ENCODE measurements around the gene LBH.
A peak's percentile ranks its signal among the peaks of the same experiment; 100 is the strongest.

Gene LBH

DNA sequence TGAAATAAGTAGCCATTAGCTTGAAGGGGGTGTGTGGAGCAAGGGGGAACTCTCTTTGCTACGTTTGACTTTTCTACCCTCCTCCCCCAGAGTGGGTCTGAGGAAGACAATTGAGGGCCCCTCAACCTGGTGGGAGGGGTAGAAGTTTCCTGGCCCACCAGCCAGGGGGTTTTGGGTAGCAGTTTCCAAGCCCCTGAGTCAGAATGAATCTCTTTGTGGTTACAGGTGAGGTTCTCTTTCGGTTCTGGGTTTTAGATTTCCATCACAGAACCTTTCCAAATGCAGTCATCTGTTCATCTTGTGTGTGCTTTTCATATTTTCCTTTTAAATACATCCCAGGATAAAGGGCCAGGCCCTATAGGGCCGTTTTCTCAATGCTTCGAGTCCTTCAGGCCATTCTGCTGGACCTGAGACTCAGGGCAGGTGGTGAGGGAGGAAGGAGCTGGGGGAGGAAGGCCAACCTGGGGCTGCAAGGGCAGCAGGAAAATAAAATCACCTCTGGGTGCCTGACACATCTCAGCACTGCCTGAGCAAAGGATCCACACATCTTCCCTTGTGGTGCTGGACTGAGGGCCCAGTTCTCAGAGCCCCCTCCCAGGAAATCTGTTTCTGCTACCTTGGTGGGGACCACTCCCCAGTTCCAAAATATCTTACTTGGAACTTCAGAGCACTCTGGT, 4.7 kb downstream of the LBH start:
- no peak for DNase-seq

DNA sequence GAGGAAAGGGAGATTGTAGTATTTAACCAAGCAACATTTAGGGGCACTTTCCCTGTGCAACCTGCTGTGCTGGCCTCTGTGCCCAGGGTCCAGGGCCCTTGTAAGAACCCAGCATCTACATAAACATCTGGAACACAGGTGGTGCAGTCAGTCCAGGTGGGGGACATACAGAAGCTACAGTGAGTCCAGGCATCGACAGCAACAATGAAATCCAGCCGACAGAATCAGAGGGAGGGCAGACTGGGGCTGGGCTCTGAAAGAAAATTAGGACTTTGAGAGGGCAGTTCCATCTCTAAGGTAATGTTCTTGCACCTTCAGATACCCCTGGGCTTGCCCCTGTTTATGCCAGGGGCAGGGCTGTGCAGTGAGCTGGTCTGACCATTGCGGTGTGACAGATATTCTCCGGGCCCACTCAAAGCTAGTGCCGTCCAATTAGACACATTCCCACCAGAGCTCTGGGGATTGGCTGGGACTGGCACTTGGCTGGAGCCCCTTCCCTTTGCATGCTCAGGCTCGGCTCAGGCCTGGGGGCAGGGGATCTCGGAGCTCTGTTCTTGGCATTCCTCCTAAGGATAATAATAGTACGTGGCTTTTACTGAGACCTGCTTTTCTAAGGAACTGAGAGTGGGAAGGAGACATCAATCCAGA, 5.4 kb downstream of the LBH start:
- DNase-seq: no peak

DNA sequence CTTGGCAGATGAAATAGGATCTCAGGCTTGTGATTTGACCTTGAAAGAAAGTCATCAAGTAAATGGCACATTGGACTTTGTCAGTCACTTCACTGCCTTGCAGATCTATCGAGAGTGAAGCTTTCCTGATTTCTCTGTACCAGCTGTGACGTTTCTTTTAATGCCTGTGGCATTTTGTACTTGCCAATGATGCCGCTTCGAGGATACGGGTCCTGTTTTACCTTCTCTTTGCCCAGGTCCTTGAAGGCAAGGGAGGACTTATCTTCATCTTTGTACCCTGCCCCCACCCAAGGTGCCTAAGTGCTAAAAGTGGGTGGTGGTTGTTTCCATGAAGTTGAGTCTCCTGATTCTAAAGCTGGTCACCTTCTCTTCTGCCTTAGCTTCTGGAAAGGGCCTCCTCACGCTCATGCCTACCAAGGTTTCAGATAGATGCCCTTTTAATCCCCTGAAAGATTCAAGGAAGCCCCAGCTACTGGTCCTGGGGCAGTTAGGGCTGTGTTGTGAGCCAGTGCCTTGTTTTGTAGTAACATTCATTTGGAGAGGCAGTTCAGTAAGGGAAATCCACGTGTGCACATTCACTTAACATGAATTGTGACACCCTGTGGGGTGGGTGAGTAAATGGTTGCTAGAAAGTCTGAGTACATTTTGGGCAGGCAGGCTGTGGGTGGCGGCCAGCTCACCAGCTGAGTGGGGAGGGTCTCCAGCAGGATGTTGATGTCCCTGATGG, 6.1 kb downstream of the LBH start:
- no peak for DNase-seq

DNA sequence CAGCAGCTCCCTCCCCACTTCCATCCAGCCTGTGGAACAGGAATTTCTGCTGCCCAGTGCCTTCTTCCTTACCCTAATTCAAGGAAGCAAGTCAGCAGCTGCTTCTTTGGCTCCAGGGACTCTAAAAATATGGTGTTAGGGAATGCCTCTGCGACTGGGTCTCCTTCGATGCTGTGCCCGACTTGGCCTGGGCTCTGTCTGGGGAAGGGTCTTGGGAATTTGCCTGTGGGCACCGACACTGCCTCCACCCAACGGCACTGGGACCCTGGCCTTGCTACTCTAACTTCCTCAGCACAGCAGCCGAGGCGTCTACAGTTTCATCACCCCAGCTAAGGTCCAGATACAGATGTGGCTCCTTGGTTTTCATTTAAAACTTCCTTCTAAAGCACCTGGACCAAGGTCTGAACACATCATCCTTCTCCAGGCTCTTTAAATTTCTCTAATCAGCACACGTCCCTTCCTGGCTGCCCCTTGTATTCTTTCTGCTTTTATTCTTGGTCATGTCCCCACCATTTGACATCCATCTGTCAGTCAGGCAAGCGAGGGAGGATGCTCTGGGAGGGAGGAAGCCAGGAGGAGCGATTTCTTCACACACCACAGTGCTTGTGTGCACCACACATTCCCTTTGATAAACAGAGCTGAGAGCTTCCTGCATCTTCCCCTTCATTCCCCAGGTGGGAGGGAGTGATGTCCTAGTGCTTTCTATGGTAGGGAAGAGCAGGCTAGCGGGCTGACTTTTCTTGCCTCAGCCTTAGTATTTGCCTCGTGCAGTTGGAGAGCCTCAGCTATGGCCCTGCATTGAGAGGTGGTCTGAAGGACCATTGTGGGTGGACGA, 6.8 kb downstream of the LBH start:
- DNase-seq: no peak

DNA sequence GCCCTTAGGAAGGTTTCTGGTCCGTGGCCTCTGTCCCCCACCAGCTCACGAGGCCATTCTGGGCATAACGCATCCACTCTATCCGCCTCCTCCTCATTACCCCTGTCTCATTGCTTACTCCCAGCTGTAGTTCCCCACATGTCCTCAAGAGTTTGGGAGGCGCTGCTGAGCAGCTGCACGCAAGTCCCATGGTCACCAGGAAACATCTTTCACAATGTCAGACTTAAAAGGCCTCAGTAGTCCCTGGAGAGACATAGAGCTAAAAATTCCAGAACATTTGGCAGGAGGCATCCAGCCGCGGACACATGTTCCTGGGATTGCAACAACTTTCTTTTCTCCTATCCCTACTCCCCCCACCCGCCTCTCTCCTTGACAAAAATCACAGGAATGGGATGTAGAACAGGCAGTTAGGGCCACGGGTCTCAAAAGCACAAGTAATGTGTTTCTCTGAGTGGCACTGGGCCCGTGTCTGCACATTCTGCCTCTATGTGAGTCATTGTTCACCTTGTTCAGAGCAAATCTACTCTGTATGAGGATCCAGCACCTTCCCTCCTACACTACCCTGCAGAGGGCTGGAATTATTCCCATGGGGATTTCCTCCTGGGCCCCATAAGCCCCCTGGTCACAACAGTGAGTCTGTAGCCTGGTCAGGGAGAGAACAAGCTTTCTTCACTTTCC, 8.1 kb downstream of the LBH start:
- peak; percentile 21 for DNase-seq

DNA sequence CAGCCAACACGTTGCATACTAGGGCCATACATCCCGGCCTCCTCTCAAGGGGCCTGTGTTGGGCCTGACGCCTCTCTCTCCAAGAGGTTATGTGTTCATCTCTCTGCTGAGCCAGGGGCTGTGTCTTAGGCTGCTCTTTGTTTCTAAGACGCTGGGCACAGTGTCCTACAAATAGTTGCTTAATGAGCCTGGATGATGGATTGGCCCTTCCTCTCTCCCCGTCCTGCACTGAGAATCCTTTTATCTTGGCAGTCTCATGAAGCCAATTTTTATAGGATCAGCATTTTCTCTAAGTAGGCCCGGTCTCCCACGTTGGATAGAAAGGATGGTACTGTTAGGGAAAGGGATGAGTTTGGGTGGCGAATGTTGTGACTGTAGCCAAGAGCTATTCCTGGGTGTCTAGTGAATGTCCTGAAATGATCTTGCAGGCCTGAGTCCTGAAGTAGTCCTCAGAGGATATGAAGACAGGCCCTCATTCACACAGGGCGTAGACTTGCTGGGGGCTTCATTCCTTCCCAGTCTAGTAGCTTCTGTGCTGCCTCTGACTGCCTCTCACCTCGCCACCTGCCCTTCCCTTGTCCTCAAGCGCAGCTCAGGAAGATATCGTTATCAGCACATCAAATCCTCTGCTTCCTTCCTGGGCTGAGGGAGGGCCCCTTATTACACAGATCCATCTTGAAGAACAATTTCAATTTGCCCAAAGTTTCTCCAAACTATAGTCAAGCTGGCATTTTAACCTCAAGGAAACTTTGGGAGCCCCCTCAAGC, 8.8 kb downstream of the LBH start:
- no peak for DNase-seq

DNA sequence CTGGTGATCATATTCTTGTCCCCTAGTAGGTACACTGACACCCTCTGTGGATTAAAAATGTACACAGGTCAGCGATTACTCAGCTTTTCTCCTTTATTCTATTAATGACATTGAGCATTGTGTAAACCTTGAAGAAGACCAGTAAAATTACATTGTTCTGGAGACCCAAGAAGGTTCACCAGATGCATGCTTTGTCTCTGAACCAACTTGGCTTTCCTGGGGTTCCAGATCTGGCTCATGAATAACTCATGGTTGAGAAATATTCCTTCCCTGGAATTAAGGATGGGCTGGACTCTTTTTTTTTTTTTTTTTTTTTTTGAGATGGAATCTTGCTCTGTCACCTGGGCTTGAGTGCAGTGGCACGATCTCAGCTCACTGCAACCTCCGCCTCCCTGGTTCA, 11.9 kb downstream of the LBH start:
- no peak for DNase-seq

DNA sequence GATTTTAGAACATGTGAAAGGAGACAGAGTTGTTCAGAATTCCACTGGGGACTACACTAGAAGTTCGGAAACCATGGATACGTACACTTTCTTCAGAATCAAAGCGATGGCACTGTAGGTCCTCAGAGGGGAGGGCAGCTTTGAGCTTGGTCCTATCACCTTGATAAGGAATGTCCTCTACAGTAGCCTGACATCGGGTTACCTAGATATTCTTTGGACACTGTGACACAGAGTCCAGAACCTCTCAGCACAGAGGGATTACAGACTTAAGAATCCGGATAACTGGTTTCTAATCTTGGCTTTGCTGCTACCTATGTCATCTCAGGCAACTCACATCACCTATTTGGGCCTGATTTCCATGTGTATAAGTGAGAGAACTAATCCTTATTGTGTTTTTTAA, 14.0 kb downstream of the LBH start:
- no peak for DNase-seq

DNA sequence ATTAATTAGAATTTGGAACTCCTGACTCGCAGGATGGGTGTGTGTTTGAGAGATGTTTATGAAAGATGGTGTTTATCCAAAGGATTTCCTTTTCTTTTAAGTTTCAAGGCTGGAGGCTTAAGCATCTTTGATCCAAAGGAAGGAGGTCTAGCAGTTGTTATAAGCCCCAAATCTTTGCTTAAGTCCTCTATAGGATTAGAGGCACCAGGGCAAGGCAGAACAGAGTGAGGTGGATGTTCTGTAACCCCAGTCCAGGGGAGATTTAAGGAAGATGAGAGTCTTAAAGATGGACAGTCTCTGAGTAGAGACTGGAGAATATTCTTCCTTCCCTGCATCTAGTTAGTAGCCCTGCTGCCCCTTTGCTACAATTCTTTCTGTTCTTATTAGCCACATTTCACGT, 17.5 kb downstream of the LBH start:
- DNase-seq: no peak

DNA sequence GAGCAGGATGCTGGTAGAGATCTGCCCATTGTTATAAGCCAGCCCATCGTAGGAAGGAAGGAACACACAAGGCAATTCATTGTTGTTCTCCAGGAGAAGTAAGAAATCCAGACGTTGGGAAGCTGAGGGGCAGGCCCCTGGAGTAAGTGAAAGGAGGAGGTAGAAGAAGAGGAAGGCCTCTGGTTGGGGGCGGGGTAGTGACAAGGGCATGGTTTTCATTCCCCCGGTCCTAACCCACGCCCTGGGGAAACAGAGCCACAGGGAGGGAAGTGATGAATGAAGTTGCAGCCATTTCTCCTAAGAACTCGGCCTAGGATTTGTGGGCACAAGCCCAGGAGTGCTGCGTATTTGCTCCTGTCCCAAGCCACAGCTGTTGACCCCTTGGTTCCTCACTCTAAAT, 18.0 kb downstream of the LBH start:
- DNase-seq: no peak

DNA sequence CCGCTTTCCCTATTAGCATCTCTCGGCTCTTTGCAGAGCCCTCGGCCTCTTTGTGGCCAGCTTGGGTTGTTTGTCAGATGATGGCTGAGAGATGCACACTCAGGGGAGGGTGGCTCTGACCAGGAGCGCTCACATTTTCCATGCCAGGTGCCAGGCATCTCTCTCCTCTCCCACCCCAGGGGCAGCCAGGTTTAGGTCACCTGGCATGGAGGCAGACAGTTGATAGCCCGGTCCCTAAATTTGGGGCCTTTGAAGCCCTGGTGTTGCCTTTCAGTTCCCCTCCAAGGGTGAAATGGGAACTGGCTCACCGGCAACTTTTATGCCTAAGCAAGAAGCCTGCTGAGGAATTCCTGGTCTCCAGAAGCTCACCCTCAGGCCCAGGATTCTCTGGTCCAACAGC, 19.1 kb downstream of the LBH start:
- DNase-seq: no peak

DNA sequence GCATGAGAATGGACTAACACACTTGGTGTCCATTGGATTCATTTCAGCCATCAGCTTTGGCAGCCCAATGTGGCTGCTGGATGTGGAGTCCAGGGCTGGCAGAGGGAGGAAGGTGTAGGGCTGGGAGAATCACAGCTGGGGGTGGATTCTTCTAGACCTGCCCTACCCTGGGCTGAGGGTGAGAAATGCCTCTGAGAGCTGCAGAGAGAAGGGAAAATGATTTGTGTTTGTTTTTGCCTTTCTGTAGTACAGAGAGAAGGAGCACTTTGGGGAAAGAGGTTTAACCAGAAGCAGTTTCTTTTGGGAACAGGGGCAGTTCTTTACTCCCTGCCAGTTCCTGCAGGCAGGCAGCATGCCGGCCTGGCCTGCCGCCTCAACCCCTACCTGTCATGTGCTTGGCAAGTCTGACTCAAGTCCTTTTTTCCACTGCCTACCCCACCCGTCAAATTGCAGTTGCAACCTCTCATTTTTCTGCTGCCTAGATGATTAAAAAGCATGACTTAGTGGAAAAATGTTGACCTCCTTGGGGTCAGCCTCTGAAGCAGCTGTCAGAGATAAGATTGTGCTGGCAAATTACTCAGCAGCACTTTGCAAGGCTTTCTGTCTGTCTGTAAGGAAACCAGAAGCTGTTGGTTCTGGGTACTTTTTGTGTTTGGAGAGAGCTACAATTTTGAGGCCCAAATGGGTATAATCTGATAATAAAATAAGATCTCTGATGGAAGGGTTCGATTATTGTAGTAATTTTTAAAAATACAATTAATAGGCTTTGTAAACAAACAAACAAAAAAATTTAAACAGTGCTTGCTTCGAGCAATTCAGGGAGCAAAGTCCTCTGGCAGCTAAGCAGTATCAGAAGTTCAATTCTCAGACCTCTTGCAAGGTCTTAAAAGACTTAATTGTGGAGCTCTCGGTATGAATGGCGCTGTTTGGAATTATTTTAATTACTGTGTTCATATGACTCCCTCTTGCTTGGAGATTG, 21.7 kb downstream of the LBH start:
- peak; percentile 75 for DNase-seq

DNA sequence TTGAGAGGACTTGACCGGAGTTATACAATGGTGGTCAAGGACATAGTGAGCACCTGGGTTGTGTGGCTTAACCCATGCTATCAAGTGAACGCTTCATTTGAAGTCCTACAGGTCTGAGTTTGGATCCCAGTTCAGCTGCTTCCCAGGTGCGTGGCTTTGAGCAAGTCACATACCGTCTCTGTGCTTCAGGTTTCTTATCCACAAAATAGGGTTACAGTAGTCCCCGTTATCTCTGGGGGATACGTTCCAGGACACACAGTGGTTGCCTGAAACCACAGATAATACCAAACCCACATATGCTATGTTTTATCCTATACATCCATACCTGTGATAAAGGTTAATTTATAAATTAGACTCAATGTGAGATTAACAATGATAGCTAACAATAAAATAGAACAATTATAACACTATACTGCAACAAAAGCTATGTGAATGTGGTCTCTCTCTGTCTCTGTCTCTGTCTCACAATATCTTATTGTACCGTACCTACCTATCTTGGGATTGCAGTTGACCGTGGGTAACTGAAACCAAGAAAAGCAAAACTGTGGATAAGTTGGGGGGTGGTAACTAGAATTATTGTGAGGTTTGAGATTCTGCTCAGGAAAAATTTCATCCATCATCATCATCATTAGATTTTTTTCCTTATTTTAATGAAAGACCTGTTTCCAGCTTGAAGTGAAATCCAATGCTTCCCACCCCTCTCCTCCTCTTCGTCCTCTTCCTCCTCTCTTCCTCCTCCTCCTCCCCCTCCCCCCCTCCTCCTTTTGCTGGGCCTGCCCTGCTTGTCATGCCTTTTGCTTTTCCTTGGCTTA, 22.7 kb downstream of the LBH start:
- DNase-seq: no peak

DNA sequence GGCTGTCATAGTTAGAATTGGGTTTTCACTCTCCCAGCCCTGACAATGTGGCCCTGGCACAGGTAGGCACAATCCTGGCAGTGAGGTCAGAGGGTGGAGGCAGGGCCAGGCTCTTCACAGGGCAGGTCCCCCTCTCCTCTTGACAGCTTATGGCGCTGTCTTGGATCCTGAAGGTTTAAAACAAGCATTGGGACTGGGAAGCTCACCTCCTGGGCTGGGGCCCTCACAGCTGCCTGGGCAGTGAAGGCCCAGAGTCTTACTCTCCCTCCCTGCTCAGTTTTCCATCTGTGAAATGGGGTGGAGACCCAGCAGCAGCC, 23.3 kb downstream of the LBH start:
- no peak for DNase-seq

DNA sequence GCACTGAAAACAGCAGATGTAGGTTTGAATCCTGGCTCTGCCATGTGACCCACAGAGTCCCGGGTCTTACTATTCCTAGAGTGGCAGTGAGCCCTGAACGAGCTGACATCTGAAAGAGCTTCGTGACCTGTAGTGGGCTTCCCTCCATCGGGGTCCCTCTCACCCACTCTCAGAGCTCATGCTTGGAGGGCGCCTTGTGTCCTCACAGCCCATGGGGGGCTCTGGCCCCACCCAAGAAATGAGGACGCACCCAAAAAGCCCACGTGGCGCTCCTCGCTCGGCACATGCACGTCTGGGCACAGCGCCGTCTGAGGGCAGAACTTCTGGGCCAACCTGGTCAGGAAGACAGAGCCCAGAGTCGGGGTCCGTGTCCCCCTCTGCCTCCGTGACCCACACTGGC, 23.7 kb downstream of the LBH start:
- DNase-seq: no peak

DNA sequence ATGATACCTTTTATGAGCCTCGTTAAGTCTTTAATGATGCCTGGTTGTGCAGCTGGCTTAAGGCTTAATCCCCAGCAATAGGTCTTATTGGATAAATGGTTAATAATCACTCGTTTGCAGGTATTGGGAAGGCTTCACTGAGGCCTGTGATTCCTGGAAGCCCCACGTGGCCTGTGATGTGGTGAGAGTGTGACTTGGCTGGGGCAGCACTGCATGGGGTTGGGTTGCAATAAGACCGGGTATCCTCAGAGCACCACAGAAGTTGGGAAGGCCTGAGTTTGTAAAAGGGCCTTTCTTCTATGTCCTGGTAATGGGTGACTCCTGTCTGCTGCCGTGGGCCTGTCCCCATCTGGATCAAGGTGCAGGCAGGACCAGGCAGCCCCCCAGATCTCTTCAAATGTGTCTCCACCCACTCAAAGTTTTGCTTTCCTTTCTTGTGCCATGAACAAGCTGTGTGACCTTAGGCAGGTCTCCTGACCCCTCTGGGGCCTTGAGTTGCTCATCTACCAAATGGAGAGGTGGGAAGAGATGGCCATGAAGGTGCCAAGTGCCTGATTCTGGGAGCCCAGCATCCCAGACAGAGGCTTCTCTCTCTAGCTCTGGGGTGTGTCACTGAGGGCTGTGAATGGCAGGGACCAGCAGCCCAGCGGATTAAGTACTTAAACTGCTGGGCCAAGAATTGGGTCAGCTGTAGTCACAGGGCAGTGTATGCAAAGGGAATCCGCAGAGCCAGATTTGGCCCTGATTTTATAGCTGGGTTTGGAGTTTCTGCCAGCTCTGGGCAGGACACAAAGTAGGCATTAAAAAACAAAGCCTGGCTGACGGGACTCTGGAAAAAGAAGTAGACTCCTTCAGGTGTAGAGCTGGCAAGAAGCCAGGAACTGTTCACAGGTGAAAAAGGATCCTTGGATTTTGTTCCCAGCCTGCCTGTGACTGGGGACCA, 24.4 kb downstream of the LBH start:
- no peak for DNase-seq

DNA sequence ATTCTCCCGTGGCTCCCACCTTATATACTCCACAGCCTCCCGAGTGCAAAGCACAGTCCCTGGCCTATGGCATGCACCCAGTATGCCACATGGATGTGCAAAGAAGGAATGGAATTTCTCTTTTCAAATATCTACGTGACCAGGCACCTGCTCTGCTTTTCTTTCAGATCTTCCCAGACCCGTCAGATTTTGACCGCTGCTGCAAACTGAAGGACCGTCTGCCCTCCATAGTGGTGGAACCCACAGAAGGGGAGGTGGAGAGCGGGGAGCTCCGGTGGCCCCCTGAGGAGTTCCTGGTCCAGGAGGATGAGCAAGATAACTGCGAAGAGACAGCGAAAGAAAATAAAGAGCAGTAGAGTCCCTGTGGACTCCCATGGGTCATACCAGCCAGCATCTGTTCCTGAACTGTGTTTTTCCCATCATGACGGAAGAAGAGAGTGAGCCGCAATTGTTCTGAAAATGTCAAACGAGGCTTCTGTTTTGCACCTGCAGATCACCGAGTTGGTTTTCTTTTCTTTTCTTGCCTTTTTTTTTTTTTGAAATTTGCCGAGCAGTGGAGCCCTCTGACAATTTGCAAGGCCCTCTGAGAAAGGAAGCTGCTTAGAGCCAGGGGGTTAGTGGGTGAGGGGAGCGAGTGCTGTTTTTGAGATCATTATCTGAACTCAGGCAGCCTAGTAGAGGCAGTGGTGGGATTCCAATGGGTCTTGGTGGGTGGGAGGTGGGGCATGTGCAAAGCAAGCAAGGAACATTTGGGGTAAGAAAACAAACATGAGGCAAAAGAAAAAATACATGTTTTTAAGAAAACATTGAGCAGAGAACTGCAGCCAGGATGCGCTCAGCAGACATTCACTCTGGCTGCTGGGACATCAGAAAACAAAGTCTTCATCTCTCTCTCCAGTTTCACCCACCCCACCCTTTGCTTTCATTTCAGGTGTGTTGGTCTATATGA, 26.2 kb downstream of the LBH start:
- DNase-seq: no peak

DNA sequence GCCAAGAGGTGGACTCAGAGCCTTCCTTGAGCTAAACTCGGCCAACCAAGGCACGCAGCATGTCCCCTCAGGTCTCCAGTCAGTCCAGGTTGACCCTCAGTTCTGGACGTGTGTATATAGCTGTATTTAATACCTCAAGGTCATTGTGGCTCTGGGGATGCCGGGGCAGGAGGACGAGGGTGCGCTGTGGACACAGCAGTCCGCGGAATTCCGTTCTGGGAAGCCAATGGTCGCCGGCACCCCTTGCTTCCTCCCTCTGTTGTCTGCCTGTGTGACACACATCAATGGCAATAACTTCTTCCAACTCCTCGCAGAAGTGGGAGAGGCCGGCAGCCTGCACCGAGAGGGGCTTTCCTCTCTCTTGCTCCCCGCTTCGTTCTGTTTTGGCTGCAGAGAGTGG, 27.7 kb downstream of the LBH start:
- DNase-seq: no peak
